A549 (cell line): ENCODE data around the gene ANXA10.

Experiments used
- CTCF ChIP-seq: fragments of >200 bp; sonication (Bioruptor Twin); formaldehyde crosslinking; IDR thresholded peaks from 3 replicates; pipeline ENCODE4 v1.5.1; 2016
- NFE2L2 ChIP-seq: fragments of 150-350 bp; conservative IDR thresholded peaks from 2 replicates; pipeline ENCODE4 v1.6.1; 2014; ENCODE audit warnings: low read length
- PBX3 ChIP-seq: IDR thresholded peaks from 2 replicates; pipeline ENCODE4 v1.6.1; 2012
- POLR2A ChIP-seq: IDR thresholded peaks from 2 replicates; pipeline ENCODE4 v1.6.1; 2012; ENCODE audit warnings: mild to moderate bottlenecking, low read length
- RCOR1 ChIP-seq: fragments of 150-350 bp; IDR thresholded peaks from 2 replicates; pipeline ENCODE4 v1.6.1; 2014; ENCODE audit warnings: antibody characterized with exemption, low read length, low read depth
- REST ChIP-seq: fragments of 200-600 bp; sonication (generic); IDR thresholded peaks from 2 replicates; pipeline ENCODE4 v1.6.1; 2016; ENCODE audit warnings: antibody characterized with exemption, mild to moderate bottlenecking, moderate library complexity
- USF2 ChIP-seq: fragments of 450-650 bp; IDR thresholded peaks from 2 replicates; pipeline ENCODE4 v1.6.1; 2014; ENCODE audit warnings: antibody characterized with exemption

- no peak for TF ChIP-seq RCOR1
- no peak for TF ChIP-seq CTCF
- no peak for TF ChIP-seq NFE2L2
- no peak for TF ChIP-seq REST
- TF ChIP-seq PBX3 = no peak
- no peak for TF ChIP-seq POLR2A
- TF ChIP-seq USF2 = no peak
These were observed 40.8 kb upstream of the ANXA10 start for GRCh38 chr4:168051526-168051925.
